UCSD-AML1 (cell line): ENCODE data around the gene AGR2.
A peak's percentile ranks its signal among the peaks of the same experiment; 100 is the strongest.
"Not testable (repeated sequence)": the region's sequence is repeated elsewhere in the genome, so short reads cannot be mapped to it uniquely, and the experiment has no call there.

ENCODE experiments used
- DNase-seq: peaks from one replicate; lab custom pipeline; 2025; ENCODE audit not compliant: unreplicated experiment; lab: John Stamatoyannopoulos, UW

Gene AGR2

DNA sequence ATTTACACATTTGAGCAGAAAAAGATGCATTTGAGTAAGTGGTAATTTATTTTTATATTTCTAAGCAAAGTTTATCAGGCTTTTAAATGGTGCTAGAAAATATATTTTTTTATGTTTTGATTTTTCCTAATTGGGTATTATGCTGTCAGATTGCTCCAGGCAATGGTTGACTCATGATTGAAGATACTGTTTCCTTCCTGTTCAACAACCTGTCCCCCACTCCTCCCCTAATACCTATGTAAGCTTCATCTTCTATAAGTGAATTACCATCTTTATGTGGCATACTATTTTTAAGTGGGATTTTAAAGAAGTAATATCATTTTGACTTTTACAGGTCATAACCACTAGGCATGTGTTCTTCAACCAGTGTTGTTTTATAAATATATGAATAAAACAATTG is 29.8 kb downstream of the AGR2 start:
- no peak for DNase-seq

- DNase-seq, result no peak
Observed at GRCh38 chr7:16774294-16774693, 30.5 kb downstream of the AGR2 start.

- no peak for DNase-seq
Observed at GRCh38 chr7:16773884-16774283, 30.9 kb downstream of the AGR2 start.

DNA sequence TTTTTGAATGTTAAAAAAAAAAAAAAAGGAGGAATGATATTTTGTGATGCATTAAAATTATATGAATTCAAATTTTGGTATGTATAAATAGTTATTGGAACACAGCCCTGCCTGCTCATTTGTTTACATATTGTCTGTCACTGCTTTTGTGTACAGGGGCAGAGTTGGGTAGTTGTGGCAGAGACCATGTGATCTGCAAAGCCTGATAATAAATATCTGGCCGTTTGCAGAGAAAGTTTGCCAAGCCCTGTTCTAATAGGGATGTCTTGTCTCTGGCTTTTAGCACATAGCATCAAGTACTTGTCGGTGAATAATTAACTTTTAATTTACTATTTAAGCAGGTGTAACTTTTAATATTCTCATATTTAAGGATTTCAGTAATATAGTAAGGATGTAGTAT is 31.5 kb downstream of the AGR2 start:
- no peak for DNase-seq

DNA sequence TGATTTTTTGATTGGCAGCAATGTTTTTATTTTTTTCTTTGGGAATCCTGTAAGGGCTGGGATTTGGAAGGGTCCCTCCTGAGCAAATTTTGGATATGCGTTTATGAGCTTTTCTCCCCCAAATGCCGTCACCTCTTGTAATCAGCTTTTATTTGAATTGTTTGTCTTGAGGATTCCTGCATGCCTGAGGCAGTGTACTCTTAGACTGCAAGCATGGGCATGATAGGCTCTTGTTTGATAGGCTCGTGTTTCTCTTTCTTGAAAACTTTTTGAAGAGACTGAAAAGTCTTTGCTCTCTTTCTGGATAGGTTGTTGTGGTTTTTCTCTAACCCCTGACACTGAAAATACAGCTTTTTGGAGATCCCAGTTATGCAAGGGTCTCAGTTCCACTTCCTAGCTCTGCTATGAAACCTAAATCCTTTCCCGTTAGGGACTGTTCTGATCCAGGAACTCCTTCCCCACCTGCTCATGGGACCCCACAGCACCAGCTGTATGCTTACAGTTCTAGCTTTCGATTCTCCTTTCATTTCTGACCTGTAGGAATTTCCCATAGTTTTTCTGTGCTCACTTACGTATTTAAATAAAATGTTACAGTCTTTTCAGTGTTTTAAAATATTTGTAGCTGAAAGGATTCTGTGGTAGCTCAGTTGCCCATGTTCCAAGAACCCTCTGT is 34.0 kb downstream of the AGR2 start:
- DNase-seq, result no peak

GRCh38 chr7:16769994-16770393 is 34.8 kb downstream of the AGR2 start:
- not testable (repeated sequence) for DNase-seq

- DNase-seq, result no peak
Observed at GRCh38 chr7:16765436-16765859, 39.4 kb downstream of the AGR2 start.

- no peak for DNase-seq
Observed at GRCh38 chr7:16764942-16765341, 39.9 kb downstream of the AGR2 start.

- no peak for DNase-seq
Observed at GRCh38 chr7:16762177-16762576, 42.6 kb downstream of the AGR2 start.

DNA sequence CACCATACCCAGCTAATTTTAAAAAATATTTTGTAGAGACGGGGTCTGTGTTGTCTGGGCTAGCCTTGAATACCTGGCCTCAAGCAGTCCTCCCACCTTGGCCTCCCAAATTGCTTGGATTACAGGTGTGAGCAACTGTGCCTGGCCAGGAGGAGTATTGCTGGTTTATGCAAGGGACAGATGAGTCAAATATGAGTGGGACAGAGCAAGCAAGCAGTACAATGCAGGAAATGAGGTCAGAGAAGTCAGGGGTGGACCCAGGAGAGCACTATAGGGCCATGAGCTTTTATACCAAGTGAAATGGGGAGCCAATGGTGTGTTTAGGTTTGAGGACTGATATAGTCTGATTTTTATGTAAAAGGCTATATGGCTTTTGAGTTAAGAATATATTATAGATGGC is 45.0 kb downstream of the AGR2 start:
- DNase-seq, result no peak

GRCh38 chr7:16758631-16759611 is 45.9 kb downstream of the AGR2 start:
- DNase-seq, result no peak

GRCh38 chr7:16758036-16758435 is 46.8 kb downstream of the AGR2 start:
- no peak for DNase-seq

DNA sequence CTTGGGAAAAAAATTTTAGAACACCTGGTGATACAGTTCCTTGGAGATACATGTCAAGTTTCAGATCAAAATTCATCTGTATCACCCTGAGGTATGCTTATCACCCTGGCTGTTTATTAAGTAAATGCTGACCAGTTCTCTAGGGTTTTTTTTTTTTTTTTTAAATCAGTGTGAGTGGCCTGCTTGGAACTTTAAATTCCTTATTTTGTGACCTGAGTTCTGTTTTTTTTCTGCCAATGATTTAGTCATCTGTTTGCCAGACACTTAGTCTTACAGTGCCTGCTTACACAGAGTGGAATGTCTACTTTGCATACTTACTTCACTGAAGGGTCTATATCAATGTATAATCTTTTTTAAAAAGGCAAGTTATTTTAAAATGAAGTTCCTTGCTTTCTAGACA is 49.4 kb downstream of the AGR2 start:
- DNase-seq, result no peak

- DNase-seq, result peak; percentile 4
Observed at GRCh38 chr7:16754856-16755317, 49.9 kb downstream of the AGR2 start.

DNA sequence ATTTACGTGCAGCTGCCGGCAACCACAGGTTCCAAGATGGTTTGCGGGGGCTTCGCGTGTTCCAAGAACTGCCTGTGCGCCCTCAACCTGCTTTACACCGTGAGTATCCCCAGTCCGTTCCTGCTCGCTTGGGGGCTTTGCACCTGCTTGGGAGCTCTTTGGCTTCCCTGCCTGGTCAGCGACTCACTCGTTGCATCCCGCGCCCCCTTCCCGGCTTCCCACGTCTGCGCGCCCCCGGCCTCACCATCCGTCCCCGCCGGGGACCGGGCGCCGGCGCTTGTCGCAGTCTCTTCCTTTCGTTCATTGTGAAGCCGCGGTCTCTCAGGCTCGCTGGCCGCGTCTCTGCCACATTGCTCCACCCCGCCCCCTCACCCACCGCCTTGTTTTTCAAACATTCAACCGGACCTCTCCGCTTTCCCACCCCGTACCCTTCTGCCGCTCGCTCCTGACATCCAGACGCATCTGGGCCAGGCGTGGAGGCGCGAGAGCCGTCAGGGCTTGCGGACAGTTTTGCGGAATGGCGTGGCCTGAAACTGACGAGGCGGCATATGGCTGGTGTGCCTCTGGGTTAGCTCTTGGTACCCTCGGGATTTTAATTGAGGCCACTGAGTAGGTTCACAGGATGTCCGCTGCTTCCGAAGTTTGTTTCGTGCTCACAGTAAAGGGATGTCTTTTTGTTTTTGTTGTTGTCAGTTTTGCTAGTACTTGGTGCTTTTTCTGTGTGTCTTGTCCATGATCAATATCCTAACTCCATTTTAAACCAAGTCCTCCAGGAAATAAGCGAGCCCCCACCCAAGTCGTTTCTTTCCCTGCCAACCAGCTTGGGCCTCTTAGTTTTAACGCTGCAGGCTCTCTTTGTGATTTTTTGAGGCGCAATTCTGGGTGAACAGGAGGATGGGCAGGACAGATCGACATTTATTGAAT is 50.6 kb downstream of the AGR2 start:
- DNase-seq, result peak; percentile 41

- peak; percentile 72 for DNase-seq
Observed at GRCh38 chr7:16753102-16753931, 51.5 kb downstream of the AGR2 start, which contains the start of gene TSPAN13. TSS of gene TSPAN13 (plus strand) at chr7:16753755. CDS start at chr7:16753968, 213 bp downstream.

DNA sequence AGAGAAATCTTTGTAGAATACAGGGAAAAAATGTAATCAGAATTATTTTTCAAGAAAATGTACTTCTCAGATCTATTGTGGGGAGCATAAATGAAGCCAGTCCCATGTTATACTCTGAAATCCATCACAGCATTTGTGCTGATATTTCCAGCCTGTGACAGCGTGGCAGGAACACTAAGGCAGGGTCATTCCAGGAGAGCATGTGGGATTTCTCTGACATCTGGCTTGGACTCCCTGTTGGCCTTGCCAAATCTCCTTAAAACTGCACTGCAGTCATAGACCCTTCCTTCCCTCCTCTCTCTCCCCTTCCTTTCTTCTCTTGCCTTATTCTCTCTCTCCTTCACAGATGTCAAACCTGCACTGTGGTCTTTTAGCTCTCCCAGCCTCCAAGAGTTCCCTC is 57.7 kb downstream of the AGR2 start:
- no peak for DNase-seq

DNA sequence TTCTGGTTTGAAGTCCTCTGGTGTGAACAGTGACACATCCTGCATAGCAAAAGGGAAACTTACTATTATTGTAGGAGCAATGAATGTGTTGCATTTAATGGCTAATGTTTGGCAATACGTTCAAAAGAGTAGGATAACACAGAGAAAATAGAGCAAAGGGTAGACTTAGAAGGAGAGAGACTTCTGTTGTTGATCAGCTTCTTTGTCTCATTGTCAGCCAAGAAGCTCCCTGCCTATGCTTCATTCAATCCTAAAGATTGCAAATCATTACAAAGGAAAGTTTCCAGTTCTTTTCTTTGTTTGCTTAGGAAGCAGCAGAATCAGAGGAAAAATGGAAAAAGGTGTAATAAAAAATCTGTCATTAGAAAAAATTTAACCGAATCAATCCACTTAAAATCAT is 59.2 kb downstream of the AGR2 start:
- DNase-seq, result no peak

GRCh38 chr7:16744518-16745250 is 60.1 kb downstream of the AGR2 start:
- DNase-seq, result no peak
